ENCODE results near the gene PRM1. TPM values are rescaled to one million over a fixed set of nuclear protein-coding genes. Genes with fewer than 3 reads are reported as not detected.

The PRM1 gene
- total and polyA plus RNA-seq, 2 of the 13 experiments (the other 11 are each of a cell fraction or from before 2014, with no cell fraction given), result not detected

GRCh38 chr16:11276143-11276895 lies 4.8 kb downstream of the PRM1 start, which contains the start of gene PRM2 (continued):
- TF ChIP-seq ZBTB33 (CRISPR knock-in tag; IDR thresholded peaks at IDR 0.05) (0 out of 2 replicates have a peak, but pooled peaks have one; percentile 22), CCAR2 (optimal IDR thresholded peaks at IDR 0.05; ENCODE audit: low read depth, low read length) (no peak), AHR (CRISPR knock-in tag; IDR thresholded peaks at IDR 0.05) (peak; percentile 64; the same call in 1 of the 2 replicates), ETV5 (CRISPR knock-in tag; IDR thresholded peaks at IDR 0.05; ENCODE audit: borderline replicate concordance) (0 out of 2 replicates have a peak, but pooled peaks have one; percentile 15), RXRA (CRISPR knock-in tag; IDR thresholded peaks at IDR 0.05) (0 out of 2 replicates have a peak, but pooled peaks have one; percentile 25), FOXA3 (CRISPR knock-in tag; IDR thresholded peaks at IDR 0.05) (no peak), ZNF687 (CRISPR knock-in tag; IDR thresholded peaks at IDR 0.05) (peak; percentile 36; the same call in 1 of the 2 replicates), ZNF678 (CRISPR knock-in tag; IDR thresholded peaks at IDR 0.05) (no peak), ZKSCAN1 (IDR thresholded peaks at IDR 0.05; ENCODE audit: low read length) (no peak), ZNF274 (CRISPR knock-in tag; IDR thresholded peaks at IDR 0.05) (0 out of 2 replicates have a peak, but pooled peaks have one; percentile 7), SNAPC2 (CRISPR knock-in tag; IDR thresholded peaks at IDR 0.05) (no peak), ZNF230 (CRISPR knock-in tag; IDR thresholded peaks at IDR 0.05) (no peak), ZNF768 (CRISPR knock-in tag; IDR thresholded peaks at IDR 0.05) (peak; percentile 32; the same call in 1 of the 2 replicates), SP4 (CRISPR knock-in tag; IDR thresholded peaks at IDR 0.05) (peak; percentile 57; the same call in 1 of the 2 replicates), NR2C2 (CRISPR knock-in tag; IDR thresholded peaks at IDR 0.05; ENCODE audit: borderline replicate concordance) (no peak), SMAD1 (CRISPR knock-in tag; IDR thresholded peaks at IDR 0.05; ENCODE audit: borderline replicate concordance, low read depth) (peak; percentile 78; the same call in 1 of the 2 replicates), ZNF567 (CRISPR knock-in tag; IDR thresholded peaks at IDR 0.05; ENCODE audit: borderline replicate concordance) (0 out of 2 replicates have a peak, but pooled peaks have one; percentile 20), ZNF292 (CRISPR knock-in tag; IDR thresholded peaks at IDR 0.05; ENCODE audit: borderline replicate concordance, low read depth) (0 out of 2 replicates have a peak, but pooled peaks have one; percentile 22), THAP11 (CRISPR knock-in tag; IDR thresholded peaks at IDR 0.05) (no peak), ZNF773 (CRISPR knock-in tag; IDR thresholded peaks at IDR 0.05; ENCODE audit: borderline replicate concordance) (no peak), HNRNPL (IDR thresholded peaks at IDR 0.05; ENCODE audit: low read depth, low read length) (0 out of 2 replicates have a peak, but pooled peaks have one; percentile 27), ZNF747 (CRISPR knock-in tag; IDR thresholded peaks at IDR 0.05; ENCODE audit: borderline replicate concordance) (no peak), JUN (CRISPR knock-in tag; IDR thresholded peaks at IDR 0.05) (0 out of 2 replicates have a peak, but pooled peaks have one; percentile 24), ATF3 (CRISPR knock-in tag; IDR thresholded peaks at IDR 0.05) (no peak)
